SK-N-SH (cell line): Measurements from ENCODE around the gene RAP1GAP. TPM values are rescaled to one million over a fixed set of nuclear protein-coding genes. Genes with fewer than 3 reads are reported as not detected.

Experiments used
- CTCF ChIA-PET: fragments of 300-600, 350-600 bp; formaldehyde crosslinking; extraction: SDS; loops from one replicate; lab custom pipeline; 2021; lab: Yijun Ruan, JAX
- POLR2A ChIA-PET: fragments of 350-600 bp; sonication (Branson Sonifier 250); formaldehyde crosslinking; extraction: SDS; loops from one replicate; lab custom pipeline; 2020; ENCODE audit warnings: antibody characterized with exemption, inconsistent platforms; lab: Yijun Ruan, JAX
- DNase-seq: peaks from one replicate; pipeline ENCODE4 v3.0.0; 2012
- H2AFZ ChIP-seq: fragments of 200-600 bp; sonication (generic); 2 replicates; pipeline ENCODE4 v1.8.1; 2016; ENCODE audit warnings: antibody characterized with exemption, mild to moderate bottlenecking, low read depth
- H3F3A ChIP-seq: fragments of 200-600 bp; sonication (generic); replicated peaks from 2 replicates; pipeline ENCODE3; 2016; ENCODE audit warnings: antibody characterized with exemption, mild to moderate bottlenecking; ENCODE audit not compliant: insufficient read depth
- H3K27ac ChIP-seq, 2 experiments: fragments of 200-500 bp in 1 of 2; fragments of 200-600 bp in 1 of 2; sonication (Bioruptor generic) in 1 of 2; sonication (generic), shearing (Covaris generic) in 1 of 2; 2 replicates each; pipeline versions ENCODE4 v1.5.1 to v1.6.1; 2014 to 2016; ENCODE audit warnings: low read depth in 2 of 2, inconsistent platforms in 1 of 2, low read length in 1 of 2, mild to moderate bottlenecking in 1 of 2, mixed read lengths in 1 of 2
- H3K27me3 ChIP-seq: fragments of 200-600 bp; sonication (generic), shearing (Covaris generic); 2 replicates; pipeline ENCODE4 v1.6.1; 2016; ENCODE audit warnings: mixed run types; ENCODE audit not compliant: insufficient read depth
- H3K36me3 ChIP-seq, 2 experiments: fragments of 200-500 bp in 1 of 2; fragments of 200-600 bp in 1 of 2; sonication (Bioruptor generic) in 1 of 2; sonication (generic) in 1 of 2; replicated peaks in 1 of 2; 2 replicates each; pipeline versions ENCODE3 to v1.5.1; 2014 to 2016; ENCODE audit warnings: low read length in 1 of 2, mild to moderate bottlenecking in 1 of 2; ENCODE audit not compliant: insufficient read depth in 2 of 2, control insufficient read depth in 1 of 2
- H3K4me1 ChIP-seq, 2 experiments: fragments of 200-500 bp in 1 of 2; fragments of 200-600 bp in 1 of 2; sonication (Bioruptor generic) in 1 of 2; sonication (generic), shearing (Covaris generic) in 1 of 2; 2 replicates each; pipeline versions ENCODE4 v1.5.1 to v1.6.1; 2014 to 2016; ENCODE audit warnings: low read depth in 1 of 2, low read length in 1 of 2, mixed run types in 1 of 2; ENCODE audit not compliant: insufficient read depth in 2 of 2, control insufficient read depth in 1 of 2
- H3K4me2 ChIP-seq: fragments of 200-600 bp; sonication (generic), shearing (Covaris generic); 2 replicates; pipeline ENCODE4 v1.6.1; 2017; ENCODE audit warnings: mixed run types
- H3K4me3 ChIP-seq, 2 experiments: fragments of 200-500 bp in 1 of 2; fragments of 200-600 bp in 1 of 2; sonication (Bioruptor generic) in 1 of 2; sonication (generic), shearing (Covaris generic) in 1 of 2; 2 replicates each; pipeline versions ENCODE4 v1.5.1 to v1.8.1; 2014 to 2016; ENCODE audit warnings: low read depth in 2 of 2, inconsistent platforms in 1 of 2, low read length in 1 of 2, mild to moderate bottlenecking in 1 of 2, mixed read lengths in 1 of 2, moderate library complexity in 1 of 2
- H3K79me2 ChIP-seq: fragments of 200-600 bp; sonication (generic); 2 replicates; pipeline ENCODE4 v1.8.1; 2017; ENCODE audit warnings: mild to moderate bottlenecking; ENCODE audit not compliant: insufficient read depth
- H3K9ac ChIP-seq: fragments of 200-600 bp; sonication (generic); 2 replicates; pipeline ENCODE4 v1.6.1; 2017; ENCODE audit warnings: mixed run types
- H3K9me2 ChIP-seq: fragments of 200-600 bp; sonication (generic); 2 replicates; pipeline ENCODE4 v1.6.1; 2017; ENCODE audit warnings: mixed run types
- H3K9me3 ChIP-seq: fragments of 200-600 bp; sonication (generic); 2 replicates; pipeline ENCODE4 v1.6.1; 2017; ENCODE audit warnings: mixed run types, mild to moderate bottlenecking, moderate library complexity
- H4K20me1 ChIP-seq: fragments of 200-600 bp; sonication (generic); 2 replicates; pipeline ENCODE4 v1.6.1; 2017; ENCODE audit warnings: mild to moderate bottlenecking, mixed run types; ENCODE audit not compliant: insufficient read depth
- ELF1 ChIP-seq: IDR thresholded peaks from 2 replicates; pipeline ENCODE4 v1.4.0; 2012
- FOXJ3 ChIP-seq: sonication (generic); formaldehyde crosslinking; IDR thresholded peaks from 2 replicates; pipeline ENCODE4 v1.5.1; 2020; ENCODE audit warnings: mild to moderate bottlenecking, missing genetic modification reagents
- FOXM1 ChIP-seq: IDR thresholded peaks from 2 replicates; pipeline ENCODE4 v1.4.0; 2012; ENCODE audit warnings: low read depth, mild to moderate bottlenecking
- JUND ChIP-seq: IDR thresholded peaks from 2 replicates; pipeline ENCODE4 v1.4.0; 2012
- MXI1 ChIP-seq: IDR thresholded peaks from 2 replicates; pipeline ENCODE4 v1.6.1; 2012; ENCODE audit warnings: mild to moderate bottlenecking, low read depth, low read length, improper control_type of control experiment
- NRF1 ChIP-seq: IDR thresholded peaks from 2 replicates; pipeline ENCODE4 v1.6.1; 2012; ENCODE audit warnings: low read depth, mild to moderate bottlenecking, low read length
- RCOR1 ChIP-seq: fragments of 150-350 bp; IDR thresholded peaks from 2 replicates; pipeline ENCODE4 v1.6.1; 2017; ENCODE audit warnings: antibody characterized with exemption, low read length
- RFX5 ChIP-seq: IDR thresholded peaks from 2 replicates; pipeline ENCODE4 v1.6.1; 2012; ENCODE audit warnings: mild to moderate bottlenecking, improper control_type of control experiment, low read length
- SIN3A ChIP-seq: IDR thresholded peaks from 2 replicates; pipeline ENCODE4 v1.6.1; 2012; ENCODE audit warnings: low read depth, mild to moderate bottlenecking, low read length, moderate library complexity, borderline replicate concordance
- TAF1 ChIP-seq: IDR thresholded peaks from 2 replicates; pipeline ENCODE4 v1.6.1; 2012; ENCODE audit warnings: low read depth, mild to moderate bottlenecking, low read length, moderate library complexity, borderline replicate concordance
- TCF12 ChIP-seq: IDR thresholded peaks from 2 replicates; pipeline ENCODE4 v1.4.0; 2012
- YY1 ChIP-seq: IDR thresholded peaks from 2 replicates; pipeline ENCODE4 v1.4.0; 2012; ENCODE audit warnings: low read depth, mild to moderate bottlenecking
- whole genome bisulfite sequencing: methylation state at CpG from one replicate; pipeline ENCODE4 v1.1.6; 2017; ENCODE audit warnings: low lambda C conversion rate; 5-methylcytosine and 5-hydroxymethylcytosine counted together
- polyA plus RNA-seq, 3 experiments: library from polyadenylated mRNA; depleted of rRNA; stranded (reverse); fragments of >200 nt; gene quantifications; 2 replicates each; pipeline ENCODE4 v1.2.3, GENCODE V29; 2012
- TF ChIP-seq, protein P1 (sequence below): IDR thresholded peaks from 2 replicates; pipeline ENCODE4 v1.4.0; 2012; ENCODE audit warnings: low read depth, borderline replicate concordance
- TF ChIP-seq, protein P2 (sequence below): fragments of 150-350 bp; IDR thresholded peaks from 2 replicates; pipeline ENCODE4 v1.6.1; 2016; ENCODE audit warnings: mild to moderate bottlenecking, low read depth, low read length
- TF ChIP-seq, protein P3 (sequence below): fragments of 150-350 bp; IDR thresholded peaks from 2 replicates; pipeline ENCODE4 v1.6.1; 2017; ENCODE audit warnings: antibody characterized with exemption, low read length, low read depth, borderline replicate concordance

The RAP1GAP gene
- polyA plus RNA-seq, 1 of the 3 experiments (the other 2 are of a cell fraction) = 0.99 TPM

DNA sequence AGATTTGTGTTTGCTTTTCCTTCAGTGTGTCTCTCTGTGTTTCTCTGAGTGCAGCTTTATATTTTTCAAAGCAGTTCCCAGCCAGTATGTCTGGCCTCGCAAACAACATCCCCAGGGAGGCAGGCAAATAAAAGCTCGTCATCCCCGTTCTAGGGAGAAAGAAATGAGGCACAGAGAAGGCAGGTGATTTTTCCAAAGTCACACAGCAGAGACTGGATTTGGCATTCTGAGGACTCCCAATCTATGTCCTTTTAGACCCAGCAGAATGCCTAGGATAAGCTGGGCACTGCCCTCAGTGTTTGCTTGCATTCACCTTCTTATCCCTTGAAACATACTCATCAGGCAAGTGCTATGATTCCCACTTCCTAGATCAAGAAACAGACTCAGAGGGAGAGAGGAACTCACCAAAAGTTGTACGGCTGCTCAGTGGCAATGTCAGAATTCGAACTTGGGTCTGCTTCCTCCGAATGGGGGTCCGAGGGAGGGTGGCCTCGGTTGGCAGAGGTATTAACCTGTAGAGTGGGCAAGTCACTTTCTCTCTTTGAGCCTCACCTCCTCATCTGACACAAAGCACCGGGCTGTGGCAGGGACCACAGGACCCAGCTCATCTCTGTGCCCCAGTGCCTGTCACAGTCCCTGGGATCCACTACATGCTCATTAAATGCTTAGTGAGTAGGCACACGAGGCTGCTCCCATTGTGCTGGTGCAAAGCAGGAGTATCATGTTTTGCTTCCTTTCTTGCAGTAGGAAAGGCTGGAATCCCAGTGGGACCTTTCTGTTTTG, 4.2 kb downstream of the RAP1GAP start:
- Histone ChIP-seq H3K9me2 (no peaks in the 10 kb centered on the region), H4K20me1 (no peaks in the 10 kb centered on the region), H2AFZ (no peak overlapping the region), H3K4me3 (no peak overlapping the region), H3K9me3 (no peaks in the 10 kb centered on the region), H3K27me3 (peaks cover 7% of the 10 kb centered on the region; the same call in 1 of the 2 replicates), H3K4me1 (peaks cover 0 to 4% of the 10 kb centered on the region in 2 experiments; a peak in 1 of 4 replicates), H3K27ac (no peak overlapping the region), H3K4me2 (no peak overlapping the region), H3K9ac (no peak overlapping the region), H3K79me2 (no peaks in the 10 kb centered on the region), H3F3A (no peaks in the 10 kb centered on the region), H3K36me3 (no peaks in the 10 kb centered on the region)
- no peak for DNase-seq
- TF ChIP-seq, protein P1, sequence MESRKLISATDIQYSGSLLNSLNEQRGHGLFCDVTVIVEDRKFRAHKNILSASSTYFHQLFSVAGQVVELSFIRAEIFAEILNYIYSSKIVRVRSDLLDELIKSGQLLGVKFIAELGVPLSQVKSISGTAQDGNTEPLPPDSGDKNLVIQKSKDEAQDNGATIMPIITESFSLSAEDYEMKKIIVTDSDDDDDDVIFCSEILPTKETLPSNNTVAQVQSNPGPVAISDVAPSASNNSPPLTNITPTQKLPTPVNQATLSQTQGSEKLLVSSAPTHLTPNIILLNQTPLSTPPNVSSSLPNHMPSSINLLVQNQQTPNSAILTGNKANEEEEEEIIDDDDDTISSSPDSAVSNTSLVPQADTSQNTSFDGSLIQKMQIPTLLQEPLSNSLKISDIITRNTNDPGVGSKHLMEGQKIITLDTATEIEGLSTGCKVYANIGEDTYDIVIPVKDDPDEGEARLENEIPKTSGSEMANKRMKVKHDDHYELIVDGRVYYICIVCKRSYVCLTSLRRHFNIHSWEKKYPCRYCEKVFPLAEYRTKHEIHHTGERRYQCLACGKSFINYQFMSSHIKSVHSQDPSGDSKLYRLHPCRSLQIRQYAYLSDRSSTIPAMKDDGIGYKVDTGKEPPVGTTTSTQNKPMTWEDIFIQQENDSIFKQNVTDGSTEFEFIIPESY = no peak
- TF ChIP-seq TAF1 (no peak), ELF1 (no peak), SIN3A (no peak), YY1 (no peak), TCF12 (no peak), RFX5 (no peak), NRF1 (no peak)
- TF ChIP-seq, protein P2, sequence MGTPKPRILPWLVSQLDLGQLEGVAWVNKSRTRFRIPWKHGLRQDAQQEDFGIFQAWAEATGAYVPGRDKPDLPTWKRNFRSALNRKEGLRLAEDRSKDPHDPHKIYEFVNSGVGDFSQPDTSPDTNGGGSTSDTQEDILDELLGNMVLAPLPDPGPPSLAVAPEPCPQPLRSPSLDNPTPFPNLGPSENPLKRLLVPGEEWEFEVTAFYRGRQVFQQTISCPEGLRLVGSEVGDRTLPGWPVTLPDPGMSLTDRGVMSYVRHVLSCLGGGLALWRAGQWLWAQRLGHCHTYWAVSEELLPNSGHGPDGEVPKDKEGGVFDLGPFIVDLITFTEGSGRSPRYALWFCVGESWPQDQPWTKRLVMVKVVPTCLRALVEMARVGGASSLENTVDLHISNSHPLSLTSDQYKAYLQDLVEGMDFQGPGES = no peak
- POLR2A ChIA-PET = no interaction called here
- WGBS = 62% methylated on average over 9 of the region's 10 CpGs
- CTCF ChIA-PET = interaction anchor here (0.9 to 1.3 kb wide), 5 partner anchors 13 to 361 kb away, joined by 3 read pairs; no protein-coding TSS in a partner anchor

DNA sequence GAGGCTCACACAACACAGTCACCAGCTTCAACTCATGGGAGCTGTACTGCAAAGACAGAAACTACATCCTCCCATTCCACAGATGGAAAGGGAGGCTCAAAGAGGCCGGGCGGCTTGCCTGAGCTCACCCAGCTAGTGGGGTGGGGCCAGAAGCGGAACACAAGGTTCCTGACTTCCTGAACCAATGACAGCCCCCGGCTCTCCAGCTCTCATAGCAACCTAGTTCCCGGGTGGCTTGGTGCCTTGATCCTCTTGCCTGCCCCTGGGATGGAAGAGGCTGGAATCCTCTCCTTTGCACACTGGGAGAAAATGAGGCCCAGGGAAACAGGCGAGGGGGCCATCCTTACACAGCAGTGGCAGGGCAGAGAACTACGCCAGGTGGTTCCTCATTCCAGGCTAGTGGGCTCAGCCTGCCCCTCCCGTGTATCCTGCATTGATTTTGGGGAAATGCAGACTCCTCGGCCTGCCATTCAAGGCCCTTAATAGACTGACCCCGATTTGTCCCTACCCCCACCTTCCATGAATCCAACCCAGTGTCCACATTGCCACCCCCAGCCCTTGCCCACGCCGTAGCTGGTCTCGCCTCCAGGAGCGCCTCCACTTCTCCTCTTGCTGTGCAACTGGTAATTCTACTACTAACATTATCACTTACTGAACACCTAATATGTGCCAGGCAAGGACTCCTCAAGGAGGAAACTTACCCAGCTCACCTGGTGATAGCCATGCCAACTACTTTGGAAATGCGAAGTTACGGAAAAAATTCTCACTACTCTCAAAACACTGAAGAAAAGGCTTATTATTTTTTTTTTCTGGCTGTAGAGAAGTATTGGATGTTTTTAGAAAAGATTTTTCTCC, 5.0 kb downstream of the RAP1GAP start:
- CTCF ChIA-PET = interaction anchor here (0.9 to 1.3 kb wide), 4 partner anchors 293 to 362 kb away, joined by 3 read pairs; no protein-coding TSS in a partner anchor

More for the DNA sequence above, 5.0 kb downstream of the RAP1GAP start:
- no peak overlapping the region for H2AFZ ChIP-seq
- no peak overlapping the region for H3K4me3 ChIP-seq
- H3K4me1 ChIP-seq = peaks cover 0 to 4% of the 10 kb centered on the region in 2 experiments; a peak in 1 of 4 replicates
- WGBS = 82% methylated on average over 13 of the region's 16 CpGs
- H3K9me2 ChIP-seq = no peaks in the 10 kb centered on the region
- no peak for DNase-seq
- H3K79me2 ChIP-seq = no peaks in the 10 kb centered on the region
- no peaks in the 10 kb centered on the region for H3K9me3 ChIP-seq
- H3K4me2 ChIP-seq = no peak overlapping the region
- no peak overlapping the region for H3K27ac ChIP-seq
- peaks cover 7% of the 10 kb centered on the region for H3K27me3 ChIP-seq
- H4K20me1 ChIP-seq = no peaks in the 10 kb centered on the region
- POLR2A ChIA-PET = no interaction called here
- H3F3A ChIP-seq = no peaks in the 10 kb centered on the region
- TF ChIP-seq JUND (no peak), NRF1 (no peak), RCOR1 (no peak), SIN3A (no peak), FOXJ3 (CRISPR knock-in tag) (no peak), ELF1 (no peak), RFX5 (no peak), MXI1 (no peak), FOXM1 (no peak)
- TF ChIP-seq, protein P3, sequence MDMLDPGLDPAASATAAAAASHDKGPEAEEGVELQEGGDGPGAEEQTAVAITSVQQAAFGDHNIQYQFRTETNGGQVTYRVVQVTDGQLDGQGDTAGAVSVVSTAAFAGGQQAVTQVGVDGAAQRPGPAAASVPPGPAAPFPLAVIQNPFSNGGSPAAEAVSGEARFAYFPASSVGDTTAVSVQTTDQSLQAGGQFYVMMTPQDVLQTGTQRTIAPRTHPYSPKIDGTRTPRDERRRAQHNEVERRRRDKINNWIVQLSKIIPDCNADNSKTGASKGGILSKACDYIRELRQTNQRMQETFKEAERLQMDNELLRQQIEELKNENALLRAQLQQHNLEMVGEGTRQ = no peak
- H3K9ac ChIP-seq = no peak overlapping the region
- no peaks in the 10 kb centered on the region for H3K36me3 ChIP-seq
